Osteoblast (primary cell): ENCODE data around the gene POLR2C. TPM values are rescaled to one million over a fixed set of nuclear protein-coding genes. Genes with fewer than 3 reads are reported as not detected.

ENCODE experiments used
- DNase-seq: peaks from one replicate; pipeline ENCODE4 v3.0.0; 2011; ENCODE audit warnings: low spot score, mixed read lengths; ENCODE audit not compliant: insufficient read length; ENCODE audit errors: missing footprints
- H2AFZ ChIP-seq: 2 replicates; pipeline ENCODE4 v1.6.0; 2011; ENCODE audit warnings: mild to moderate bottlenecking, low read length
- H3K27ac ChIP-seq: 2 replicates; pipeline ENCODE4 v1.5.1; 2011; ENCODE audit warnings: mild to moderate bottlenecking, low read depth, low read length, moderate library complexity
- H3K27me3 ChIP-seq: 2 replicates; pipeline ENCODE4 v1.6.0; 2012; ENCODE audit warnings: mild to moderate bottlenecking, control low read depth, inconsistent platforms, low read length, moderate library complexity; ENCODE audit not compliant: insufficient read depth
- H3K36me3 ChIP-seq: 2 replicates; pipeline ENCODE4 v1.5.1; 2011; ENCODE audit warnings: mild to moderate bottlenecking, low read length, control low read depth, moderate library complexity; ENCODE audit not compliant: insufficient read depth
- H3K4me1 ChIP-seq: 2 replicates; pipeline ENCODE4 v1.5.1; 2011; ENCODE audit warnings: mild to moderate bottlenecking, low read length, control low read depth, moderate library complexity; ENCODE audit not compliant: insufficient read depth
- H3K4me2 ChIP-seq: 2 replicates; pipeline ENCODE4 v1.6.0; 2011; ENCODE audit warnings: mild to moderate bottlenecking, low read length; ENCODE audit not compliant: insufficient read depth
- H3K4me3 ChIP-seq: fragments of 200-600 bp; sonication (generic); 3 replicates; pipeline ENCODE4 v1.5.1; 2012; ENCODE audit warnings: mild to moderate bottlenecking, low read length, inconsistent platforms; ENCODE audit not compliant: insufficient read depth
- H3K79me2 ChIP-seq: 2 replicates; pipeline ENCODE4 v1.6.0; 2012; ENCODE audit warnings: mild to moderate bottlenecking, low read length, control low read depth, inconsistent platforms; ENCODE audit not compliant: insufficient read depth
- H3K9me3 ChIP-seq: 2 replicates; pipeline ENCODE4 v1.5.1; 2011; ENCODE audit warnings: low read depth, low read length, control low read depth
- H4K20me1 ChIP-seq: 2 replicates; pipeline ENCODE4 v1.6.0; 2012; ENCODE audit warnings: mild to moderate bottlenecking, low read length, control low read depth; ENCODE audit not compliant: insufficient read depth
- CTCF ChIP-seq: IDR thresholded peaks from 2 replicates; pipeline ENCODE4 v1.5.1; 2011; ENCODE audit warnings: mild to moderate bottlenecking, low read depth, low read length, moderate library complexity; ENCODE audit errors: extremely low read depth
- total RNA-seq: library from RNA; depleted of rRNA; stranded (reverse); fragments of >200 nt; gene quantifications from 2 replicates; pipeline ENCODE4 v1.2.3, GENCODE V29; 2012

POLR2C gene
- total RNA-seq, 1 donor, result 95.2 TPM

- Histone ChIP-seq H3K9me3 (no peaks in the 10 kb centered on the region), H3K27me3 (peaks cover 11% of the 10 kb centered on the region), H3K4me2 (no peak overlapping the region), H3K79me2 (no peaks in the 10 kb centered on the region), H4K20me1 (no peaks in the 10 kb centered on the region), H3K4me3 (no peak overlapping the region), H2AFZ (no peak overlapping the region), H3K36me3 (no peaks in the 10 kb centered on the region), H3K27ac (no peak overlapping the region), H3K4me1 (no peaks in the 10 kb centered on the region)
- TF ChIP-seq CTCF, result no peak
- DNase-seq, result peak; percentile 76
Measured at GRCh38 chr16:57508035-57508425, 45.6 kb downstream of the POLR2C start.

GRCh38 chr16:57509231-57509923 lies 46.9 kb downstream of the POLR2C start:
- no peaks in the 10 kb centered on the region for H3K4me1 ChIP-seq
- no peak overlapping the region for H3K4me3 ChIP-seq
- no peaks in the 10 kb centered on the region for H3K36me3 ChIP-seq
- H3K9me3 ChIP-seq, result no peaks in the 10 kb centered on the region
- H2AFZ ChIP-seq, result no peak overlapping the region
- TF ChIP-seq CTCF, result no peak
- H3K27ac ChIP-seq, result no peak overlapping the region
- H4K20me1 ChIP-seq, result no peaks in the 10 kb centered on the region
- H3K4me2 ChIP-seq, result no peak overlapping the region
- DNase-seq, result peak; percentile 80
- H3K79me2 ChIP-seq, result no peaks in the 10 kb centered on the region
- peaks cover 4% of the 10 kb centered on the region for H3K27me3 ChIP-seq

DNA sequence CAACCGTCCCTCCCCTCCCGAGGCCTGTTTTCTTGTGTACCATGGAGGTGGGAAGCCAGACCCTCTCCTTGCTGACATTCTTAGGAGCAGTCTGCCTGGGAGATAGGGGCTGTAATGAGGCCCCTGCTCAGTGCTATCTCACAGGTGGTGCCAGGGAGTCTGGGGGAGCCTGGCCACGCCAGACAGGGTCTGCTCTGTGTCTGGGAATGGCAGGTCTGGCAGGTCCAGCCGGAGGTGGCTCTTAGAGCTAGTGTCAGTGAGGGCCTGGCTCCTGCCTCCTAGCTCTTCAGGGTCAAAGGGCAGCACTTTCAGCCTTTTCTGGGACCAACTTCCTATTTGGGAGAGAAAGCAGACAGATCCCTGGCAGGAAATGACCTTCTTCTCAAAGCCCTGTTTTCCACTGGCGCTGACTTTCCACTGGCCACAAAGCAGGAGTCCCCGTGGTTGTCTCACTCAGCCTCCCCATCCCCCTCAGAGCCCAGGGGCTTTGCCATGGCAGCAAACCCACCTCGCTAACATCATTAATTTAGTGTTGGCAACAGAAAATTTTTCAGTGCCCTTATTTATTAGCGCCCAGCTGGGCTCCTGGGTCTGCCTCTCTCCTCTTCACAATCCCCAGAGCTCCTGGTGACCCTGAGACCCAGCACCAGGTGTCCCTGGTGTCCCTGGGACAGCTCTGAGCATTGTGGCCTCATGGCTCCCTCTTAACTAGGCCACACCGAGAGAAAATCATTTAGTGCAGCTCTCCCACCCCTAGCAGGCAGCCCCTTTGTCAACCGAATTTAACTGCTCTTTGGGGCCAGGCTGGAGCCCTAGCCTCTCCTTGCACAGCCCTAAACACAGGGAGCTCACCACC lies 47.8 kb downstream of the POLR2C start:
- H3K9me3 ChIP-seq, result no peaks in the 10 kb centered on the region
- H3K27ac ChIP-seq, result no peak overlapping the region
- no peaks in the 10 kb centered on the region for H3K79me2 ChIP-seq
- no peak overlapping the region for H3K4me3 ChIP-seq
- H3K4me2 ChIP-seq, result no peak overlapping the region
- H3K27me3 ChIP-seq, result peaks cover 3% of the 10 kb centered on the region
- TF ChIP-seq CTCF, result no peak
- DNase-seq, result peak; percentile 67
- H3K36me3 ChIP-seq, result no peaks in the 10 kb centered on the region
- no peaks in the 10 kb centered on the region for H4K20me1 ChIP-seq
- H3K4me1 ChIP-seq, result no peaks in the 10 kb centered on the region
- H2AFZ ChIP-seq, result no peak overlapping the region

GRCh38 chr16:57512296-57513001 lies 50.0 kb downstream of the POLR2C start:
- no peaks in the 10 kb centered on the region for H3K9me3 ChIP-seq
- no peaks in the 10 kb centered on the region for H3K79me2 ChIP-seq
- H3K36me3 ChIP-seq, result peaks cover under 1% of the 10 kb centered on the region
- no peaks in the 10 kb centered on the region for H3K4me1 ChIP-seq
- no peaks in the 10 kb centered on the region for H3K27me3 ChIP-seq
- no peaks in the 10 kb centered on the region for H4K20me1 ChIP-seq
- H3K4me2 ChIP-seq, result no peak overlapping the region
- no peak overlapping the region for H2AFZ ChIP-seq
- TF ChIP-seq CTCF, result no peak
- peak; percentile 44 for DNase-seq
- no peak overlapping the region for H3K4me3 ChIP-seq
- no peak overlapping the region for H3K27ac ChIP-seq
